ENCODE data around the gene TSPEAR. TPM values are rescaled to one million over a fixed set of nuclear protein-coding genes. Genes with fewer than 3 reads are reported as not detected.
"Not testable (repeated sequence)": the region's sequence is repeated elsewhere in the genome, so short reads cannot be mapped to it uniquely, and the experiment has no call there.

TSPEAR gene
- total RNA-seq, 1 experiment from 2014 or later: not detected

- CTCF ChIA-PET: no interaction called here
- no TSS peak for BruUV-seq (replicated peaks)
- intact Hi-C loops (cut with micrococcal nuclease; ENCODE audit: unreplicated experiment): no loop called here
- TF ChIP-seq, protein P1, sequence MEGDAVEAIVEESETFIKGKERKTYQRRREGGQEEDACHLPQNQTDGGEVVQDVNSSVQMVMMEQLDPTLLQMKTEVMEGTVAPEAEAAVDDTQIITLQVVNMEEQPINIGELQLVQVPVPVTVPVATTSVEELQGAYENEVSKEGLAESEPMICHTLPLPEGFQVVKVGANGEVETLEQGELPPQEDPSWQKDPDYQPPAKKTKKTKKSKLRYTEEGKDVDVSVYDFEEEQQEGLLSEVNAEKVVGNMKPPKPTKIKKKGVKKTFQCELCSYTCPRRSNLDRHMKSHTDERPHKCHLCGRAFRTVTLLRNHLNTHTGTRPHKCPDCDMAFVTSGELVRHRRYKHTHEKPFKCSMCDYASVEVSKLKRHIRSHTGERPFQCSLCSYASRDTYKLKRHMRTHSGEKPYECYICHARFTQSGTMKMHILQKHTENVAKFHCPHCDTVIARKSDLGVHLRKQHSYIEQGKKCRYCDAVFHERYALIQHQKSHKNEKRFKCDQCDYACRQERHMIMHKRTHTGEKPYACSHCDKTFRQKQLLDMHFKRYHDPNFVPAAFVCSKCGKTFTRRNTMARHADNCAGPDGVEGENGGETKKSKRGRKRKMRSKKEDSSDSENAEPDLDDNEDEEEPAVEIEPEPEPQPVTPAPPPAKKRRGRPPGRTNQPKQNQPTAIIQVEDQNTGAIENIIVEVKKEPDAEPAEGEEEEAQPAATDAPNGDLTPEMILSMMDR (IDR thresholded peaks at IDR 0.05; ENCODE audit: unreplicated experiment): no peak
- H3K27me3 Mint-ChIP-seq (ENCODE audit: unreplicated experiment): peaks cover 80% of the 10 kb centered on the region
- H3K4me3 Mint-ChIP-seq (ENCODE audit: low read depth, unreplicated experiment): no peak overlapping the region
- H3K9me3 Mint-ChIP-seq (ENCODE audit: low read depth, unreplicated experiment): no peaks in the 10 kb centered on the region
- H3K4me1 Mint-ChIP-seq (ENCODE audit: low read depth, unreplicated experiment): no peaks in the 10 kb centered on the region
- peaks cover 7% of the 10 kb centered on the region for H3K36me3 Mint-ChIP-seq (ENCODE audit: insufficient read depth, unreplicated experiment)
- DNase-seq: no peak
- no peak overlapping the region for H3K27ac Mint-ChIP-seq (ENCODE audit: unreplicated experiment)
Measured at GRCh38 chr21:44650265-44650972, 61.0 kb downstream of the TSPEAR start.

DNA sequence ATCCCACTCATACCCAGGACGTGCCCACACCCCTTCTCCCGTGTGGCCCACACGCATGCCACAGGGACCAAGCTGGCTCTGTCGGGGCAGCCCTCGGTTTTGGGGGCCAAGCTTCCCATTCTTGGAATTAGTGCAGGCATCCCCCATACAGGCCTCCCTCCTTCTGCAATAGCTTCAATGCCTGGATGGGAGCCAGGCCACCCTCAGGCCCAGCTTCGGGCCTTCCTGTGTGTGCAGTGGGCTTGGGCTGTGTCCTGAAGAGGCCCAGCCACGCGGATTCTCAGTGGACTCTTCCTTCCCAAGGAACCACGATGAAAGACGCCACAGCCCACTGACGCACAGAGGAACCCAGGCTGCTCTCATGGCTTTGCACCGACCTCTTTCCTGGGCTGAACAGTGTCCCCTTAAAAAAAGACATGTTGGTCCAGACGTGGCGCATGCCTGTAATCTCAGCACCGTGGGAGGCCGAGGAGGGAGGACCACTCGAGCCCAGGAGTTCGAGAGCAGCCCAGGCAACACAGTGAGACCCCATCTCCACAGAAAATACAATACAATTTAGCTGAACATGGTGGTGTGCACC, 61.8 kb downstream of the TSPEAR start:
- no peaks in the 10 kb centered on the region for H3K4me1 Mint-ChIP-seq (ENCODE audit: low read depth, unreplicated experiment)

DNA sequence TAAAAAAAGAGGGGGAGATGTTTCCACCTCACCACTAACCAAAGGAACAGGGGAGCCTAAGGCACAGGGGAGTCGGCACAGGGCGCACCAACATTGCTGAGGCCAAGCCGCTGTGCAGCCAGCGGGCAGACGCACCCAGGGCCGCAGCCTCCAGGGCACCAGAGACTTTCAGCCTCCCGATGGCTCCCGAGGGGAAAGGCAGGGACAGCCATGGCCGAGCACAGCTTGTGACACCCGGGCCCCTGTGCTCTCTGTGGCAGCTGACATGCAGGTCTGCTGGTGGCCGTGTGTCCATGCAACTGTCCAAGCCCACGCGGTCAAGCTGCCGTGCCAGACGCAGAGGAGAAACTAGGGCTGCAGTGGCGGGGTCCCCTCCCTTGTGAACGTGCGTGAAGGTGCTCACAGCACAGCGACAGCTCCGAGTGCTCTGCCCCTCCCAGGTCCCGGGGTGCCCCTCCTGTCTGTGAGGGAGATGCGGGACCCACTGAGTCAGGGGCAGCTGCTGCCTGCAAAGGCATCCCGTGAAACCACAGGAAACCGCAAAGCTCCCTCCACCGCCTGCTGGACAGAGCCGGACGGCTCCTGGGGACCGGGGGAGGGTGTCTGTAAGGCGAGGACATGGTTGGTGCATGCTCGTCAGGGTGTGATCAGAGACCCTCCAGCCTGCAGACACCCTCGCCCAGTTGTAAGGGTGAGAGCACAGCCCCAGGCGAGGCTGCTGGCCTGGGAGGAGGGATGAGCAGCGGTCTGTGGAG, 62.6 kb downstream of the TSPEAR start:
- H3K36me3 Mint-ChIP-seq (ENCODE audit: insufficient read depth, unreplicated experiment): peaks cover 5% of the 10 kb centered on the region
- BruUV-seq (replicated peaks): no TSS peak

More for the DNA sequence above, 61.8 kb downstream of the TSPEAR start:
- Mint-ChIP-seq H3K4me3 (ENCODE audit: low read depth, unreplicated experiment) (no peak overlapping the region), H3K9me3 (ENCODE audit: low read depth, unreplicated experiment) (peaks cover 5% of the 10 kb centered on the region), H3K27me3 (ENCODE audit: unreplicated experiment) (peaks cover 83% of the 10 kb centered on the region), H3K36me3 (ENCODE audit: insufficient read depth, unreplicated experiment) (peaks cover 7% of the 10 kb centered on the region), H3K27ac (ENCODE audit: unreplicated experiment) (no peak overlapping the region)
- TF ChIP-seq, protein P1 (IDR thresholded peaks at IDR 0.05; ENCODE audit: unreplicated experiment): no peak
- CTCF ChIA-PET: no interaction called here
- BruUV-seq (replicated peaks): no TSS peak
- no peak for DNase-seq
- intact Hi-C loops (cut with micrococcal nuclease; ENCODE audit: unreplicated experiment): no loop called here

DNA sequence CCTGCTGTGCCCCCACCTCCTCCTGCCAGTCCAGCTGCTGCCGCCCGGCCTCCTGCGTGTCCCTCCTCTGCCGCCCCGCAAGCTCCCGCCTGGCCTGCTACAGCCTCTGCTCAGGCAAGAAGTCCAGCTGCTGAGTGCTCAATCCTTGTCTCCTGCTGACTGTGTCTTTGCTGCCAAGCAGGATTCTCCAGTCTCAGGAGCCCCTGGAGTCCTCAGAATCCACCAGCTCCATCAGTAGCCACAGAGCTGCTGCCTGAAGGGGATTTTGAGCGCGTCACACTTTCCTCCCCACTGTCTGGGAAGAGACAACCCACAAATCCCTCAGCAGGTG, 64.2 kb downstream of the TSPEAR start:
- Mint-ChIP-seq H3K27ac (ENCODE audit: unreplicated experiment) (no peak overlapping the region), H3K4me3 (ENCODE audit: low read depth, unreplicated experiment) (no peak overlapping the region), H3K27me3 (ENCODE audit: unreplicated experiment) (peaks cover 81% of the 10 kb centered on the region), H3K4me1 (ENCODE audit: low read depth, unreplicated experiment) (no peaks in the 10 kb centered on the region), H3K36me3 (ENCODE audit: insufficient read depth, unreplicated experiment) (peaks cover 3% of the 10 kb centered on the region), H3K9me3 (ENCODE audit: low read depth, unreplicated experiment) (peaks cover 8% of the 10 kb centered on the region)
- CTCF ChIA-PET: no interaction called here
- DNase-seq: no peak
- intact Hi-C loops (cut with micrococcal nuclease; ENCODE audit: unreplicated experiment): no loop called here
- BruUV-seq (replicated peaks): no TSS peak
- TF ChIP-seq, protein P1 (IDR thresholded peaks at IDR 0.05; ENCODE audit: unreplicated experiment): no peak

More for the DNA sequence above, 62.6 kb downstream of the TSPEAR start:
- DNase-seq: no peak
- peaks cover 8% of the 10 kb centered on the region for H3K9me3 Mint-ChIP-seq (ENCODE audit: low read depth, unreplicated experiment)
- H3K4me1 Mint-ChIP-seq (ENCODE audit: low read depth, unreplicated experiment): no peaks in the 10 kb centered on the region
- intact Hi-C loops (cut with micrococcal nuclease; ENCODE audit: unreplicated experiment): no loop called here
- H3K27me3 Mint-ChIP-seq (ENCODE audit: unreplicated experiment): peaks cover 82% of the 10 kb centered on the region
- H3K4me3 Mint-ChIP-seq (ENCODE audit: low read depth, unreplicated experiment): no peak overlapping the region
- TF ChIP-seq, protein P1 (IDR thresholded peaks at IDR 0.05; ENCODE audit: unreplicated experiment): no peak
- CTCF ChIA-PET: no interaction called here
- no peak overlapping the region for H3K27ac Mint-ChIP-seq (ENCODE audit: unreplicated experiment)

DNA sequence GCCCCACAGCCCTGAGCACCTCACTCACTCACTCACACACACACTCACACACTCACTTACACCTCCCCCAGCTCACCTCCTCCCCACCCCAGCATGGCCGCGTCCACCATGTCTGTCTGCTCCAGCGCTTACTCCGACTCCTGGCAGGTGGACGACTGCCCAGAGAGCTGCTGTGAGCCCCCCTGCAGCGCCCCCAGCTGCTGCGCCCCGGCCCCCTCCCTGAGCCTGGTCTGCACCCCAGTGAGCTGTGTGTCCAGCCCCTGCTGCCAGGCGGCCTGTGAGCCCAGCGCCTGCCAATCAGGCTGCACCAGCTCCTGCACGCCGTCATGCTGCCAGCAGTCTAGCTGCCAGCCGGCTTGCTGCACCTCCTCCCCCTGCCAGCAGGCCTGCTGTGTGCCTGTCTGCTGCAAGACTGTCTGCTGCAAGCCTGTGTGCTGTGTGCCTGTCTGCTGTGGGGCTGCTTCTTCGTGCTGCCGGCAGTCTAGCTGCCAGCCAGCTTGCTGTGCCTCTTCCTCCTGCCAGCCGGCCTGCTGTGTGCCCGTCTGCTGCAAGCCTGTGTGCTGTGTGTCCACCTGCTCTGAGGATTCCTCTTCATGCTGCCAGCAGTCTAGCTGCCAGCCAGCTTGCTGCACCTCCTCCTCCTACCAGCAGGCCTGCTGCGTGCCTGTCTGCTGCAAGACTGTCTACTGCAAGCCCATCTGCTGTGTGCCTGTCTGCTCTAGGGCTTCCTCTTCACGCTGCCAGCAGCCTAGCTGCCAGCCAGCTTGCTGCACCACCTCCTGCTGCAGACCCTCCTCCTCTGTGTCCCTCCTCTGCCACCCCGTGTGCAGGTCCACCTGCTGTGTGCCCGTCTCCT, 64.8 kb downstream of the TSPEAR start, which contains the start of gene KRTAP10-11:
KRTAP10-11 (plus strand) TSS at position 49 of the 856 bp plus-strand sequence; CDS start at position 94, 45 bp downstream.
- H3K36me3 Mint-ChIP-seq (ENCODE audit: insufficient read depth, unreplicated experiment); BruUV-seq (replicated peaks); H3K9me3 Mint-ChIP-seq (ENCODE audit: low read depth, unreplicated experiment); H3K4me3 Mint-ChIP-seq (ENCODE audit: low read depth, unreplicated experiment); DNase-seq; CTCF ChIA-PET; H3K4me1 Mint-ChIP-seq (ENCODE audit: low read depth, unreplicated experiment); H3K27ac Mint-ChIP-seq (ENCODE audit: unreplicated experiment); intact Hi-C loops (cut with micrococcal nuclease; ENCODE audit: unreplicated experiment): not testable (repeated sequence)
- peaks cover 82% of the 10 kb centered on the region for H3K27me3 Mint-ChIP-seq (ENCODE audit: unreplicated experiment)

Measured in Calu3 (cell line).